GM21381 (cell line): Measurements from ENCODE around the gene SOD1.
"Not testable (repeated sequence)": the region's sequence is repeated elsewhere in the genome, so short reads cannot be mapped to it uniquely, and the experiment has no call there.

ENCODE experiments used
- ATAC-seq: cut with Tn5 transposase; IDR thresholded peaks from one replicate; pipeline ENCODE4 v1.9.1; 2021; ENCODE audit warnings: mild to moderate bottlenecking, moderate library complexity; ENCODE audit not compliant: unreplicated experiment

Gene SOD1

GRCh38 chr21:31654821-31655580 is 4.5 kb upstream of the SOD1 start:
- ATAC-seq = not testable (repeated sequence)

GRCh38 chr21:31656199-31657095 is 3.0 kb upstream of the SOD1 start:
- ATAC-seq = no peak

GRCh38 chr21:31658053-31658452 is 1.4 kb upstream of the SOD1 start:
- no peak for ATAC-seq

GRCh38 chr21:31659286-31659535 is 282 bp upstream of the SOD1 start:
- ATAC-seq = peak; percentile 15

GRCh38 chr21:31660259-31660565 is 719 bp downstream of the SOD1 start:
- ATAC-seq = peak; percentile 23

- ATAC-seq = no peak
Measured at GRCh38 chr21:31660591-31660990, 1.1 kb downstream of the SOD1 start.

- ATAC-seq = no peak
Measured at GRCh38 chr21:31663584-31664249, 4.2 kb downstream of the SOD1 start.

- ATAC-seq = no peak
Measured at GRCh38 chr21:31665397-31665796, 5.9 kb downstream of the SOD1 start.

GRCh38 chr21:31665869-31666268 is 6.4 kb downstream of the SOD1 start:
- ATAC-seq = not testable (repeated sequence)

- no peak for ATAC-seq
Measured at GRCh38 chr21:31666445-31667010, 7.0 kb downstream of the SOD1 start.

GRCh38 chr21:31667132-31667531 is 7.6 kb downstream of the SOD1 start:
- no peak for ATAC-seq

GRCh38 chr21:31667639-31668038 is 8.1 kb downstream of the SOD1 start:
- no peak for ATAC-seq

- ATAC-seq = no peak
Measured at GRCh38 chr21:31668651-31669491, 9.4 kb downstream of the SOD1 start.

GRCh38 chr21:31670070-31670469 is 10.6 kb downstream of the SOD1 start:
- ATAC-seq = no peak

GRCh38 chr21:31671146-31671716 is 11.7 kb downstream of the SOD1 start:
- ATAC-seq = no peak

GRCh38 chr21:31671931-31672330 is 12.4 kb downstream of the SOD1 start:
- no peak for ATAC-seq

GRCh38 chr21:31673321-31673912 is 13.9 kb downstream of the SOD1 start:
- no peak for ATAC-seq

- no peak for ATAC-seq
Measured at GRCh38 chr21:31675318-31675717, 15.8 kb downstream of the SOD1 start.

GRCh38 chr21:31675960-31676359 is 16.5 kb downstream of the SOD1 start:
- no peak for ATAC-seq

GRCh38 chr21:31677047-31677446 is 17.6 kb downstream of the SOD1 start:
- no peak for ATAC-seq
